ENCODE data around the gene CD9.

DNA sequence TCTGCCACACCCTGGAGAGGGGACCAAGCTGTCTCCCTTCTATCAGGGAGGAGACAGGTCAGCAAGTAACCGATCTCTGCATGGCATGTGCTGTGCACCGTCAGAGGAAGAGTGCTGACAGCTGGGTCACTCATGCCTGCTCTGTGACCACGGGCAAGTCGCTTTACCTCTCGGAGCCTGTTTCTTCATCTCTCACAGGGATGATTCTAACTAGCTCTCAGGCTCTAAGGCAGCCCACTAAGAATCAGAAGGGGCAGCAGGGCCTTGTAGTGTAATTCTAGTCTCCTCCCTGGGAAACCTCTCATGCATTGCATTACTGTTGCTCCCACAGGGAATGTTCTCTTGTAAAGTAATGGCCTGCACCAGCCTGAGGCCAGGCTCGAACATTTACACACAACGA lies 11.9 kb downstream of the CD9 start:
- TF ChIP-seq, protein P1, sequence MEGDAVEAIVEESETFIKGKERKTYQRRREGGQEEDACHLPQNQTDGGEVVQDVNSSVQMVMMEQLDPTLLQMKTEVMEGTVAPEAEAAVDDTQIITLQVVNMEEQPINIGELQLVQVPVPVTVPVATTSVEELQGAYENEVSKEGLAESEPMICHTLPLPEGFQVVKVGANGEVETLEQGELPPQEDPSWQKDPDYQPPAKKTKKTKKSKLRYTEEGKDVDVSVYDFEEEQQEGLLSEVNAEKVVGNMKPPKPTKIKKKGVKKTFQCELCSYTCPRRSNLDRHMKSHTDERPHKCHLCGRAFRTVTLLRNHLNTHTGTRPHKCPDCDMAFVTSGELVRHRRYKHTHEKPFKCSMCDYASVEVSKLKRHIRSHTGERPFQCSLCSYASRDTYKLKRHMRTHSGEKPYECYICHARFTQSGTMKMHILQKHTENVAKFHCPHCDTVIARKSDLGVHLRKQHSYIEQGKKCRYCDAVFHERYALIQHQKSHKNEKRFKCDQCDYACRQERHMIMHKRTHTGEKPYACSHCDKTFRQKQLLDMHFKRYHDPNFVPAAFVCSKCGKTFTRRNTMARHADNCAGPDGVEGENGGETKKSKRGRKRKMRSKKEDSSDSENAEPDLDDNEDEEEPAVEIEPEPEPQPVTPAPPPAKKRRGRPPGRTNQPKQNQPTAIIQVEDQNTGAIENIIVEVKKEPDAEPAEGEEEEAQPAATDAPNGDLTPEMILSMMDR (optimal IDR thresholded peaks at IDR 0.05 in 1 of 3, IDR thresholded peaks at IDR 0.05 in 1 of 3, conservative IDR thresholded peaks at IDR 0.05 in 1 of 3; ENCODE audit: extremely low read depth in 1 of 3, insufficient read depth in 2 of 3, low read length in 3 of 3): no peak
- no peak for TF ChIP-seq EZH2 (IDR thresholded peaks at IDR 0.05; ENCODE audit: low read length)
